HG03439 (cell line): ENCODE results near the gene RABEP1.
A peak's percentile ranks its signal among the peaks of the same experiment; 100 is the strongest.
"Not testable (repeated sequence)": the region's sequence is repeated elsewhere in the genome, so short reads cannot be mapped to it uniquely, and the experiment has no call there.

ENCODE experiments used
- ATAC-seq: cut with Tn5 transposase; IDR thresholded peaks from one replicate; pipeline ENCODE4 v1.9.1; 2021; ENCODE audit warnings: mild to moderate bottlenecking, moderate library complexity; ENCODE audit not compliant: unreplicated experiment

RABEP1 gene

GRCh38 chr17:5419959-5420653, 138.0 kb downstream of the RABEP1 start, which contains the start of gene RPAIN:
RPAIN (plus strand) TSS chr17:5420182; CDS start chr17:5420211, 29 bp downstream.
- ATAC-seq, result peak; percentile 52

- no peak for ATAC-seq
Measured at GRCh38 chr17:5422505-5422904, 140.4 kb downstream of the RABEP1 start.

GRCh38 chr17:5424909-5425308, 142.8 kb downstream of the RABEP1 start:
- ATAC-seq, result no peak

DNA sequence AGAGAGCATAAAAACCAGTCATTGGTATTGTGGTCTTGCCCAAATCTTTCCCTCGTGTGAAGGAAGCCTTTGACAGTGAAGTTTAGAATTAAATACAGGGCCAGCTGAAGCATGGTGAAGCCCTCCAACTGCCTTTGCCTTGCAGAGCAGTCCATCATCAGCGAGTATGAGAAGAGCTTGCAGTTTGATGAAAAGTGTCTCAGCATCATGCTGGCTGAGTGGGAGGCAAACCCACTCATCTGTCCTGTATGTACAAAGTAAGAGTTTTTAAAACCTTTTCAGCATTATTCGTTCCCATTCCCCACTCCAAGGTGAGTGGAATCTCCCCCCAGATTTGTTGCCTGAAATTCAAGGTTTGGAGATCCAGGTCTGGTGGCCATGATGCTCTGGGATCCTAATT, 143.7 kb downstream of the RABEP1 start:
- no peak for ATAC-seq

DNA sequence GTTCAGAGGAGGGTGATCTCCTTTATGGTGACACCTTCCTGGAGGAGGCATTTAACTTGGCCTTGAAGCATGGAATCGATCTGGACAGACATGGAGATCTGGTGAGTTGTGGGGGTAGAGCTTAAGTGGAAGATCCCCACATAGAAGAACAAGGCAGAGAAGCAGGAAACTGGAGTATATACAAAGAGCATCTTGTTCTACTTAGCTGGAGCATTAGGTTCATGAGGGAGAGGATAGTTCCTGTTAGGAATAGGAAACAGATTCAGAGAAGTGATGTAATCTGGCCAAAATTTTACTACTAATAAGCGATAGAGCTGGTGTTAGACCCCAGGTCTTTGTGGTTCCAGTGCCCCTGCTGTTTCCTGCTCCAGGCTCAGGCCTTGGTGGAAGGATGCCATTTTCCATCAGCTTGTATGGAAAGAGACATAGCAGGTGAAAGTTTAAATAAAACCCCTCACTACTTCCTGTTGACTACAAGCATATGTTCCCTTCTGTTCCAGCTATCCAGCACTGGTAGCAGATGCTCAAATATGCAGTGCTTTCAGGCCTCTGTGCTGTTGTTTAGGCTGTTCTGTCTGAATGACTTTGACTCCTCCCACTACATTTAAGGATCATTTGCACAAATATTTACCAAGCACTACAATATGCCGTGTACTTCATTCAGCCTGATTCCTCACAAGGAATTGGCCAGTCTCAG, 147.3 kb downstream of the RABEP1 start:
- ATAC-seq, result no peak

DNA sequence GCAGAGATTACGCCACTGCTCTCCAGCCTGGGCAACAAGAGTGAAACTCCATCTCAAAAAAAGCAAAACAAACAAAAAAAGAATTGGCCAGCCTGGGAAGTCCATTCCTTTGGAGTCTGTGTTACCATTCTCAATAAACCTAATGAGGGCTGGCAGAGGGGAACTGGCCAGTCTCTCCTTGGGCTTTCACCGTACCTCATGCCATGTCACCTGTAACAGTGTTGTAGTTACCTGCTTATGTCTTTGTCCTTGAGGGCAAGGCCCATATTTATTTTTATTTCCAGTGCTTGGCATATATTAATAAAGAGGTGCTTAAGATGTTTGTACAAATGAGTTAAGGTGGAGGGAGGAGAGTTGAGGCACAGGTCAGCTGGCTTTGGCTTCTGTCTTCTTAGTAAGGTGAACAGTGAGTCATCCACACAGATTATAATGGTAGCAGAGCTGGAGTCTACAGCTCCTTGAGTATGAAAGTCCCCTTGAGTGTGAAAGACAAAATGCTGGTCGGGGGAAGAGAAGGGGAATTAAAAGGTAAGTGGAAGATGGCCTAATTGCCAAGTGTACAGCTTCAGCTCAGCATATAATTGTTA, 148.4 kb downstream of the RABEP1 start:
- no peak for ATAC-seq

DNA sequence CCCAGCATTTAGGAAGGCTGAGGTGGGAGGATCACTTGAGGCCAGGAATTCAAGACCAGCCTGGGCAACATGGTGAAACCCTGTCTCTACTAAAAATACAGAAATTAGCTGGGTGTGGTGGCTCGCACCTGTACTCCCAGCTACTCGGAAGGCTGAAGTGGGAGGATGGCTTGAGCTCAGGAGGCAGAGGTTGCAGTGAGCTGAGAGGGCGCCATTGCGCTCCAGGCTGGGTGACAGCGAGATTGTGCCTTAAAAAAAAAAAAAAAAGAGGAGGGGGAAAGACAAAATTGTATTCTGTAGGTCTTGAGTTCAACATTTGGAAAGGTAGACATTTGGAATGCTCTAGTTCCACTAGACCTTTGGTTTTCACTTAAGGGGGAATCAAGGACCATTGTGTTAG, 149.2 kb downstream of the RABEP1 start:
- ATAC-seq, result not testable (repeated sequence)

DNA sequence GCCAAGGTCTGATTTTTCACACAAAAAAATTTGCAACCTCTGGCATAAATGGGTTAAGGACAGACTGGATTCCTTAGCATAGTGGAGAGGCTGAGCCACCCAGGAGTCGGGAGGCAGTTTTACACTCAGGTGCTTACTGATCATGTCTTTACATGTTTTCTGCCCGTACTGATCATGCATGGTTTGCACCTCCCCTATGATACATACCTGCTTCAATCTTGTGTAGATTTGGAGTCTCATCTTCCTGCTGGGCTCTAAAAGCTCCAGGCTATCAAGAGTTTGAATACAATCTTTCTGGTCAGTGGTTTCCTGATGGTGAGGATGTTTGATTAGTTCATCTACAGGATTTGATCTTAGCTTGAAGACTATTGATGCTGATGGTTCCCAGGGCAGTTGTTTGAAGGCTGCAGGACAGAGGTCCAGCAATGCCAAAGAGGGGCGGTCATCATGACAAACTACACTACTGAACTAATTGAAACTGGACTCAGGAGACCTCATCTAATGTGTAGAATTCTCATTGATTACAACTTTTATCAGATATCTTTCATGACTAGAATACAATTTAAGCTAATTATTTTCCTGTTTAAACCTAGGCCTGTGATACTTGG, 150.0 kb downstream of the RABEP1 start:
- ATAC-seq, result no peak

DNA sequence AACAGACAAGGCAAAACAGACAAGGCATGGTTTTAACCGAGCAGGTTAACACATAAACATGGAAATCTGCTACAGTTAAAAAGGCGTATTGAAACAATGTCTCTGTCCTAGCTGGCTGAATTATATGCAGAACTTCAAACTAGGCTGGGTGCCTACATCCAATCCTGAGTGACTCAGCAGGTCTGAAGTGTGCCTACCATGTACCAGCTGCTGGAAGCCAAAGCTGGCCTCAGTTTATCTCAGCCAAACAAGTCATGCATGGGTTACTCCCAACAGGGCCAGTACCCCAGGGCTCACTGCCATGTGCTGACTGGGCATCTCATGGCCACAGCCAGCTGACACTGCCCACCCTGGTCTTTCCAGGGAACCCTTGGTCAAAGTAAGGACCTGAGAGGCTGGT, 152.9 kb downstream of the RABEP1 start:
- ATAC-seq, result no peak
